Limb (tissue), 2 donors: ENCODE results near the gene NTHL1.

Source experiments
- DNase-seq, 2 donors: peaks; one replicate each; pipeline ENCODE4 v3.0.0-alpha.2; 2016; ENCODE audit errors: extremely low spot score in 2 of 2

The NTHL1 gene

GRCh38 chr16:2066139-2066538 is 18.5 kb upstream of the NTHL1 start:
- no peak for DNase-seq

GRCh38 chr16:2064368-2064945 is 16.8 kb upstream of the NTHL1 start:
- no peak for DNase-seq

GRCh38 chr16:2063861-2064260 is 16.2 kb upstream of the NTHL1 start:
- DNase-seq: no peak

- DNase-seq: no peak
These were observed 15.2 kb upstream of the NTHL1 start for GRCh38 chr16:2062801-2063200.

GRCh38 chr16:2061526-2061925 is 13.9 kb upstream of the NTHL1 start:
- no peak for DNase-seq

GRCh38 chr16:2061023-2061422 is 13.4 kb upstream of the NTHL1 start:
- DNase-seq: no peak

GRCh38 chr16:2060346-2060745 is 12.7 kb upstream of the NTHL1 start:
- no peak for DNase-seq

GRCh38 chr16:2058872-2059271 is 11.2 kb upstream of the NTHL1 start:
- no peak for DNase-seq

- DNase-seq: no peak
These were observed 10.8 kb upstream of the NTHL1 start for GRCh38 chr16:2058420-2058819.

GRCh38 chr16:2057438-2057837 is 9.8 kb upstream of the NTHL1 start:
- no peak for DNase-seq

GRCh38 chr16:2056681-2057407 is 9.2 kb upstream of the NTHL1 start:
- DNase-seq: no peak

GRCh38 chr16:2056077-2056476 is 8.4 kb upstream of the NTHL1 start:
- DNase-seq: no peak

- DNase-seq: no peak
These were observed 7.1 kb upstream of the NTHL1 start for GRCh38 chr16:2054543-2055245.

GRCh38 chr16:2053897-2054296 is 6.3 kb upstream of the NTHL1 start:
- no peak for DNase-seq

GRCh38 chr16:2053211-2053610 is 5.6 kb upstream of the NTHL1 start:
- DNase-seq: no peak

GRCh38 chr16:2048116-2048543 is 496 bp upstream of the NTHL1 start:
- DNase-seq: no peak

GRCh38 chr16:2046893-2047329 is 723 bp downstream of the NTHL1 start:
- DNase-seq: no peak

- DNase-seq: no peak
These were observed 1.4 kb downstream of the NTHL1 start for GRCh38 chr16:2045965-2046892.

- no peak for DNase-seq
These were observed 3.1 kb downstream of the NTHL1 start for GRCh38 chr16:2044541-2044940.

GRCh38 chr16:2043667-2044451 is 3.8 kb downstream of the NTHL1 start:
- DNase-seq: no peak
